Measurements from ENCODE around the gene OR2AJ1. TPM values are rescaled to one million over a fixed set of nuclear protein-coding genes. Genes with fewer than 3 reads are reported as not detected.

OR2AJ1 gene
- total RNA-seq, 4 donors from 2014 or later = not detected

DNA sequence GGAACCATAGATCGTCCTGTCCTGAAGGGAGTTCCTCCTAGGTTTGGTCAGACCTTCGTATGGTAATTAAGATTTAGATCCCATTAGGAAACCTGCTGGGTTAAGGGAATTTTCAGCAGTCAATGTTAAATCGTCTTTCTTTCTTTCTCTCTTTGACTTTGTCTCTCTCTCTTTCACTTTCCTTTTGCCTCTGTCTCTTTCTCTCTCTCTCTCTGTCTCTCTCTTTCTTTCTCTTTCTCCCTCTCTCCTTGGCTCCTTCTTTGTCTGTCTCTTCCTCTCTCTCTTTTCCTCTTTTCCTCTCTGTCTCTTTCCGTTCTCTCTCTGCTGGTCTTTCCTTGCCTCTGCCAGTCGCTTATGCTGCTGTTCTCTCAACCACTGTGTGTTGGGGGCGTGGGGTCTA lies 20.6 kb upstream of the OR2AJ1 start:
- DNase-seq = no peak
- no peak overlapping the region for H3K4me3 ChIP-seq
- H3K27me3 ChIP-seq = no peaks in the 10 kb centered on the region
- H3K9me3 ChIP-seq = no peaks in the 10 kb centered on the region
- no peaks in the 10 kb centered on the region for H3K36me3 ChIP-seq
- no peak for TF ChIP-seq POLR2A (IDR thresholded peaks at IDR 0.05)
- TF ChIP-seq, protein P1, sequence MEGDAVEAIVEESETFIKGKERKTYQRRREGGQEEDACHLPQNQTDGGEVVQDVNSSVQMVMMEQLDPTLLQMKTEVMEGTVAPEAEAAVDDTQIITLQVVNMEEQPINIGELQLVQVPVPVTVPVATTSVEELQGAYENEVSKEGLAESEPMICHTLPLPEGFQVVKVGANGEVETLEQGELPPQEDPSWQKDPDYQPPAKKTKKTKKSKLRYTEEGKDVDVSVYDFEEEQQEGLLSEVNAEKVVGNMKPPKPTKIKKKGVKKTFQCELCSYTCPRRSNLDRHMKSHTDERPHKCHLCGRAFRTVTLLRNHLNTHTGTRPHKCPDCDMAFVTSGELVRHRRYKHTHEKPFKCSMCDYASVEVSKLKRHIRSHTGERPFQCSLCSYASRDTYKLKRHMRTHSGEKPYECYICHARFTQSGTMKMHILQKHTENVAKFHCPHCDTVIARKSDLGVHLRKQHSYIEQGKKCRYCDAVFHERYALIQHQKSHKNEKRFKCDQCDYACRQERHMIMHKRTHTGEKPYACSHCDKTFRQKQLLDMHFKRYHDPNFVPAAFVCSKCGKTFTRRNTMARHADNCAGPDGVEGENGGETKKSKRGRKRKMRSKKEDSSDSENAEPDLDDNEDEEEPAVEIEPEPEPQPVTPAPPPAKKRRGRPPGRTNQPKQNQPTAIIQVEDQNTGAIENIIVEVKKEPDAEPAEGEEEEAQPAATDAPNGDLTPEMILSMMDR (IDR thresholded peaks at IDR 0.05) = no peak
- H3K27ac ChIP-seq = no peak overlapping the region
- no peaks in the 10 kb centered on the region for H3K4me1 ChIP-seq

DNA sequence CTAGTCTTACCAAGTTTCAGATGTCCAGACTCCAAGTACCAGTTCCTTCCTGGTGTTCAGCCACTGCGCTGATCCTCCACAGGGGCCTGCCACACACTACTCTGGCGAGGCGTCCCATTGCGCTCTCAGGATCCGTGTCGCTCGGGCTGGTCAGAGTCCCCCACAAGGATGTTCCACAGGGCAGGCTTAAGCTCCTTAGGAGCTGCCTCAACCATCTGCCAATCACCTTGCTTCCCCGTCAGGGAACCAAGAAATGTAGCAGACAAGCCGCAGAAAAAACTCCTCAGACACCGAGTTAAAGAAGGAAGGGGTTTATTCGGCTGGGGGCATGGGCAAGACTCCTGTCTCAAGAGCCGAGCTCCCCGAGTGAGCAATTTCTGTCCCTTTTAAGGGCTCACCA lies 19.5 kb upstream of the OR2AJ1 start:
- DNase-seq = no peak
- Histone ChIP-seq H3K36me3 (no peaks in the 10 kb centered on the region), H3K27me3 (no peaks in the 10 kb centered on the region), H3K4me1 (no peaks in the 10 kb centered on the region), H3K9me3 (no peaks in the 10 kb centered on the region), H3K4me3 (no peak overlapping the region), H3K27ac (no peak overlapping the region)
- TF ChIP-seq, protein P1 (IDR thresholded peaks at IDR 0.05) = no peak
- no peak for TF ChIP-seq POLR2A (IDR thresholded peaks at IDR 0.05)

DNA sequence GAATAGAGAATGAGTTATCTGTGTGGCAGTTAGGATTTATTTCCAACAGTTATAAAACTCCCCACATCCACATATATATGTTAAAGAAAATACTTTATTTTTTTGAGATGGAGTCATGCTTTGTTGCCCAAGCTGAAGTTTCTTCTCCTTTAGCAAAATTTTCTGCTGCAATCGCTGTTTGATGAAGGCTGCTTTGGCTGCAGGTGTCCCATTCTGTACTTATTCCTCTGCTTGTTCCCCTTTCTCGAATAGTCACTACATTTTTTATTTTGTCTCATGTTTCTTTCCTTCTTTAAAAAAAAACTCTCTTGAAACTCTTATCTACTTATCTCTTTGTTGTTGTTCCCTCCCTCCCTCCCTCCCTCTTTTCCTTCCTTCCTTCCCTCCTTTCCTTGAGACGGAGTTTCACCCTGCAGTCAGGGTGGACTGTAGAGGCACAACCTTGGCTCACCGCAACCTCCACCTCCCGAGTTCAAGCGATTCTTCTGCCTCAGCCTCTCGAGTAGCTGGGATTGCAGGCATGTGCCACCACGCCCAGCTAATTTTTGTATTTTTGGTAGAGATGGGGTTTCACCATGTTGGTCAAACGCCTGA lies 18.7 kb upstream of the OR2AJ1 start:
- peak overlapping the region; percentile 3 to 40 (median 14) for H3K4me3 ChIP-seq

DNA sequence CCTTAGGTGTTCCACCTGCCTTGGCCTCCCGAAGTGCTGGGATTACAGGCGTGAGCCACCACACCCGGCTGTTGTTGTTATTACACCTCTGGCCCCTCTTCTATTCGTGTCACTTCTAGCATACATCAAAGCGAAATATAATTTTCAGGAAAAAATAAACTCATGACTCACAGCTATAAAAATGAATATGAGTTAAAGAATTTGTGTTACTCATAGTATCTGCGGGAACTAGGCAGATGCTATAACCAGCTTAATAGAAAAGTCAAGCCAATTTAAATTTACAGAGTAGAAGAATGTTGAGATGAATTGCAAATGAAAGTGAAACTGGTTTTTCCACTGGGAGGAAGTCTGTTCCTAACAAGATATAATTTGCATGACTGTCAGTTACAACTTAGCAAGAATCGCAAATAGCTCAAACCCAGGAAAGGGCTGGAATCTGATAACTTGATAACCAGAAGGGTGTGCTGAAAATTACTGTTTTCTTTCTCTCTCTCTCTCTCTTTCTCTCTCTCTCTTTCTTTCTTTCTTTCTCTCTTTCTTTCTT lies 18.1 kb upstream of the OR2AJ1 start:
- peak overlapping the region; percentile 3 to 40 (median 14) for H3K4me3 ChIP-seq
- peak overlapping the region in 1 of 4 donors; percentile 55 for H3K27ac ChIP-seq
- no peaks in the 10 kb centered on the region for H3K4me1 ChIP-seq
- no peak for TF ChIP-seq POLR2A (IDR thresholded peaks at IDR 0.05)
- TF ChIP-seq, protein P1 (IDR thresholded peaks at IDR 0.05) = no peak
- no peaks in the 10 kb centered on the region for H3K9me3 ChIP-seq
- no peak for DNase-seq
- H3K27me3 ChIP-seq = no peaks in the 10 kb centered on the region
- H3K36me3 ChIP-seq = no peaks in the 10 kb centered on the region

More for the DNA sequence above, 18.7 kb upstream of the OR2AJ1 start:
- H3K27me3 ChIP-seq = no peaks in the 10 kb centered on the region
- no peaks in the 10 kb centered on the region for H3K9me3 ChIP-seq
- H3K36me3 ChIP-seq = no peaks in the 10 kb centered on the region
- H3K27ac ChIP-seq = peak overlapping the region in 1 of 4 donors; percentile 55
- no peak for DNase-seq
- TF ChIP-seq, protein P1 (IDR thresholded peaks at IDR 0.05) = no peak
- TF ChIP-seq POLR2A (IDR thresholded peaks at IDR 0.05) = no peak
- no peaks in the 10 kb centered on the region for H3K4me1 ChIP-seq

DNA sequence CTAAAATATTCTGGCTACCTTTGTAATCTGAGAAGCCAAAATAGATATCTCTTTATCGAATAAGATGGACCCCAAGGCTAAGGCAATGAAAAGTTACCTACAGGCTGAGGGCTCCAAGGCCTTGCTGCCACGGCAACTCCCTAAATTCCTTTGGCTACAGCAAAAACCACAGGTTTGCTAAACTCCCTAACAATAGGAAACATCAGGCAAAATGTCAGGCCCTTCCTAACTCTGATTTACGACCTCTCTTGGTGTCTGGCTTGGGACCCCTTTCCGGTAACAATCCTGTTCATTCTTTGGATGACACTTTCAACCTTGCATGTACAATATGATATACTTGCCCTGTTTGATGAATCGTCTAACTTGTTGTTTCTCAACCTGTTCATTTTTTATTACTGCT lies 15.9 kb upstream of the OR2AJ1 start:
- TF ChIP-seq POLR2A (IDR thresholded peaks at IDR 0.05) = no peak
- TF ChIP-seq, protein P1 (IDR thresholded peaks at IDR 0.05) = no peak
- no peaks in the 10 kb centered on the region for H3K4me1 ChIP-seq
- no peaks in the 10 kb centered on the region for H3K9me3 ChIP-seq
- no peak overlapping the region for H3K27ac ChIP-seq
- H3K27me3 ChIP-seq = no peaks in the 10 kb centered on the region
- no peak for DNase-seq
- H3K36me3 ChIP-seq = no peaks in the 10 kb centered on the region
- no peak overlapping the region for H3K4me3 ChIP-seq

Measured in Peyer's patch (tissue), 4 donors.